ENCODE measurements around the gene CASP10.

Gene CASP10

GRCh38 chr2:201263779-201264178 lies 80.8 kb downstream of the CASP10 start:
- DNase-seq, result no peak

- no peak for DNase-seq
Measured at GRCh38 chr2:201264472-201265173, 81.7 kb downstream of the CASP10 start.

- DNase-seq, result no peak
Measured at GRCh38 chr2:201266629-201267028, 83.7 kb downstream of the CASP10 start.

GRCh38 chr2:201267278-201268030 lies 84.5 kb downstream of the CASP10 start:
- DNase-seq, result no peak

- DNase-seq, result no peak
Measured at GRCh38 chr2:201269764-201270163, 86.8 kb downstream of the CASP10 start.

GRCh38 chr2:201270293-201271001 lies 87.5 kb downstream of the CASP10 start:
- no peak for DNase-seq

GRCh38 chr2:201271917-201272316 lies 89.0 kb downstream of the CASP10 start:
- no peak for DNase-seq

- DNase-seq, result no peak
Measured at GRCh38 chr2:201273330-201273983, 90.5 kb downstream of the CASP10 start.

GRCh38 chr2:201275069-201275468 lies 92.1 kb downstream of the CASP10 start:
- no peak for DNase-seq

- DNase-seq, result no peak
Measured at GRCh38 chr2:201275990-201276389, 93.0 kb downstream of the CASP10 start.

GRCh38 chr2:201276511-201276910 lies 93.6 kb downstream of the CASP10 start:
- DNase-seq, result no peak
